ENCODE measurements around the gene CSF3R. TPM values are rescaled to one million over a fixed set of nuclear protein-coding genes. Genes with fewer than 3 reads are reported as not detected.

CSF3R gene
- total and polyA plus RNA-seq, 9 of the 15 experiments (the other 6 are each of a cell fraction or from before 2014, with no cell fraction given) = 0.21 to 0.86 (median 0.40) TPM; not detected in 1

- no peak for TF ChIP-seq PATZ1 (CRISPR knock-in tag; IDR thresholded peaks at IDR 0.05; ENCODE audit: borderline replicate concordance)
- TF ChIP-seq ZMIZ1 (IDR thresholded peaks at IDR 0.05; ENCODE audit: low read depth in 2 of 2, low read length in 2 of 2) = 0 out of 4 replicates have a peak, but pooled peaks of 1 of the 2 experiments have one; percentile 56
- TF ChIP-seq ZNF699 (CRISPR knock-in tag; IDR thresholded peaks at IDR 0.05; ENCODE audit: insufficient replicate concordance) = no peak
- TF ChIP-seq TRIM28 (IDR thresholded peaks at IDR 0.05) = no peak
- no peak for TF ChIP-seq HCFC1 (IDR thresholded peaks at IDR 0.05; ENCODE audit: low read depth, low read length)
- TF ChIP-seq ATF7 (IDR thresholded peaks at IDR 0.05) = peak; percentile 24; the same call in 1 of the 2 replicates
- no peak for TF ChIP-seq PHTF2 (CRISPR knock-in tag; IDR thresholded peaks at IDR 0.05)
- no peak for TF ChIP-seq ATF2 (CRISPR knock-in tag; IDR thresholded peaks at IDR 0.05)
- no peak for TF ChIP-seq TRIM25 (IDR thresholded peaks at IDR 0.05; ENCODE audit: borderline replicate concordance)
- TF ChIP-seq MCM7 (IDR thresholded peaks at IDR 0.05) = no peak
- no peak for TF ChIP-seq DMBX1 (CRISPR knock-in tag; IDR thresholded peaks at IDR 0.05; ENCODE audit: borderline replicate concordance)
- no peak for TF ChIP-seq MED1 (CRISPR knock-in tag; IDR thresholded peaks at IDR 0.05; ENCODE audit: borderline replicate concordance)
- peak; percentile 58; the same call in 1 of the 2 replicates for TF ChIP-seq MTA2 (IDR thresholded peaks at IDR 0.05; ENCODE audit: low read depth)
- TF ChIP-seq STAG1 (CRISPR knock-in tag; IDR thresholded peaks at IDR 0.05; ENCODE audit: borderline replicate concordance) = no peak
- no peak for TF ChIP-seq ZNF668 (CRISPR knock-in tag; IDR thresholded peaks at IDR 0.05)
- no peak for TF ChIP-seq NR2F6 (CRISPR knock-in tag; IDR thresholded peaks at IDR 0.05)
- 0 out of 2 replicates have a peak, but pooled peaks have one; percentile 27 for TF ChIP-seq MBD2 (IDR thresholded peaks at IDR 0.05; ENCODE audit: borderline replicate concordance, low read depth)
- no peak for TF ChIP-seq ZNF41 (CRISPR knock-in tag; conservative IDR thresholded peaks at IDR 0.05)
- no peak for TF ChIP-seq BRF1 (IDR thresholded peaks at IDR 0.05; ENCODE audit: borderline replicate concordance, extremely low read depth, insufficient read length)
- TF ChIP-seq POLR2H (tag; IDR thresholded peaks at IDR 0.05; ENCODE audit: low read depth) = no peak
These were observed 34.5 kb upstream of the CSF3R start (continued) for GRCh38 chr1:36517011-36517771.

All from K562 (cell line).